AG09319 (cell line): ENCODE data around the gene HPSE.

ENCODE experiments used
- DNase-seq: peaks from one replicate; pipeline ENCODE4 v3.0.0-alpha.2; 2010; ENCODE audit warnings: low read depth; ENCODE audit errors: extremely low read depth
- TF ChIP-seq, protein P1 (sequence below): IDR thresholded peaks from 2 replicates; pipeline ENCODE4 v1.5.1; 2011; ENCODE audit warnings: low read depth, mild to moderate bottlenecking, inconsistent platforms, low read length, moderate library complexity

HPSE gene

GRCh38 chr4:83317671-83318070 lies 17.0 kb downstream of the HPSE start:
- DNase-seq = no peak
- TF ChIP-seq, protein P1, sequence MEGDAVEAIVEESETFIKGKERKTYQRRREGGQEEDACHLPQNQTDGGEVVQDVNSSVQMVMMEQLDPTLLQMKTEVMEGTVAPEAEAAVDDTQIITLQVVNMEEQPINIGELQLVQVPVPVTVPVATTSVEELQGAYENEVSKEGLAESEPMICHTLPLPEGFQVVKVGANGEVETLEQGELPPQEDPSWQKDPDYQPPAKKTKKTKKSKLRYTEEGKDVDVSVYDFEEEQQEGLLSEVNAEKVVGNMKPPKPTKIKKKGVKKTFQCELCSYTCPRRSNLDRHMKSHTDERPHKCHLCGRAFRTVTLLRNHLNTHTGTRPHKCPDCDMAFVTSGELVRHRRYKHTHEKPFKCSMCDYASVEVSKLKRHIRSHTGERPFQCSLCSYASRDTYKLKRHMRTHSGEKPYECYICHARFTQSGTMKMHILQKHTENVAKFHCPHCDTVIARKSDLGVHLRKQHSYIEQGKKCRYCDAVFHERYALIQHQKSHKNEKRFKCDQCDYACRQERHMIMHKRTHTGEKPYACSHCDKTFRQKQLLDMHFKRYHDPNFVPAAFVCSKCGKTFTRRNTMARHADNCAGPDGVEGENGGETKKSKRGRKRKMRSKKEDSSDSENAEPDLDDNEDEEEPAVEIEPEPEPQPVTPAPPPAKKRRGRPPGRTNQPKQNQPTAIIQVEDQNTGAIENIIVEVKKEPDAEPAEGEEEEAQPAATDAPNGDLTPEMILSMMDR = no peak

DNA sequence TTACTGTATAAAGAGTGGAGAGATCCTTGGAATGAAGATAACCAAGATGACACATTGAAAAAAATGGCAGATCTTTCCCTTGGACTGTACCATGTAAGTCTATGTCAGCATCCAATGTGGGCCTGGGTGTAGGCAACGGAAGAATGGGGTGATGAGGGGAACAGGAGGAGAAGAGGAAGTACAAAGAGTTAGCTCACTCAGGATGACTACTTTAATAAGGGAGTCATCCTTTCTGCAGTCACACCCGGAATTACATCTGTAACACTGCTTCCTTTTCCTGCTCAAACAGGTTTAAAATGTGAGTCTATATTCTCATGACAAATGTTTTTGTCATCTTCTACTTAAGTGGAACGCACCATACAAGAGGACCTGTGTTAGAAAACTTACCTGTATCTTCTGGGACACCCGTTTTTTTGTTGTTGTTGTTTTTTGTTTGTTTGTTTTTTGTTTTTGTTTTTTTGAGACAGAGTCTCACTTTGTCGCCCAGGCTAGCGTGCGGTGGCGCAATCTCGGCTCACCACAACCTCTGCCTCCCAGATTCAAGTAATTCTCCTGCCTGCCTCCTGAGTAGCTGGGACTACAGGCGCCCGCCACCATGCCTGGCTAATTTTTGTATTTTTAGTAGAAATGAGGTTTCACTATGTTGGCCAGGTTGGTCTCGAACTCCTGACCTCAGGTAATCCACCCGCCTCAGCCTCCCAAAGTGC lies 18.0 kb downstream of the HPSE start:
- TF ChIP-seq, protein P1 = no peak
- no peak for DNase-seq

DNA sequence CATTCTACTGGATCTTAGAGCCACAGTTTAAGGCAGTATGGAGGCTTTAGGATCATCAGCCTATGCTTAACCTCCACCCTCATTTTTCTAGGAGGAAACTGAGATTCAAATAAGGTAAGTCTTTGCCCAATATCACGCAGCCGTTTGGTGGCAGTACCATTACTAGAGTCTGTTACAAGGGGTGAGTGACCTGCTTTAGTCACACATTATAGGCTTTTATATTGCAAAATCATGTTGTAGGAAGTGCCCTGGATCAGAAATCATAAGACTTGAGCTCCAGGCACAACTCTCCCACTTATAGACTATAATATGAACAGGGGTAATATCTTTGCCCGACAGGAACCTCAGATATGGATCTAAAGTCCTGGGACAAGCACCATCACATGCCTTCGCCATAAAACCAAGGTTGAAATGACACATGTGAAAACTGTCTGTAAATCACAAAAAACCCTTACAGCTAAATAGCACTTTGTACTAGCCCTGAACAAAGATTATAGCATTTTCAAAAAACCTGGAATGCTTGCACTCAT lies 19.2 kb downstream of the HPSE start:
- TF ChIP-seq, protein P1 = no peak

DNA sequence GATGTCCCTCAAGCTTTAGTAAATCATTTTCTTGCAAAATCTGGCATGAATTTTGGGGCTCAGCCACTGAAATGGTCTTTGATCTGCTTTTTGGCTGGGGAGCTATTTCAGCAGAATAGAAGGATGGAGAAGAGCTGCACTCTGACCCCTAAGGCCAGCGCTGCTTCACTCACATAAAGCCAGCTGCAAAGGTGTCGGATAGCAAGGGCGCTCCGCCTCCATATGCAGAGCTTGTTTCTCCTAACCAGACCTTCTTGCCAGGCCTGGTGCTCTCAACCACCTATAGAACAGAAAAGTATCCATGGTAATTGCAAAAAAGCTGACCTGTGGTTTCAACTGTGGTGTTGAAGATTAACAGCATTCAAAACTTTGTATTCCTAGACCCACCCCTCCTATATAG lies 26.0 kb downstream of the HPSE start:
- TF ChIP-seq, protein P1 = no peak
- no peak for DNase-seq

More for the DNA sequence above, 19.2 kb downstream of the HPSE start:
- DNase-seq = no peak

DNA sequence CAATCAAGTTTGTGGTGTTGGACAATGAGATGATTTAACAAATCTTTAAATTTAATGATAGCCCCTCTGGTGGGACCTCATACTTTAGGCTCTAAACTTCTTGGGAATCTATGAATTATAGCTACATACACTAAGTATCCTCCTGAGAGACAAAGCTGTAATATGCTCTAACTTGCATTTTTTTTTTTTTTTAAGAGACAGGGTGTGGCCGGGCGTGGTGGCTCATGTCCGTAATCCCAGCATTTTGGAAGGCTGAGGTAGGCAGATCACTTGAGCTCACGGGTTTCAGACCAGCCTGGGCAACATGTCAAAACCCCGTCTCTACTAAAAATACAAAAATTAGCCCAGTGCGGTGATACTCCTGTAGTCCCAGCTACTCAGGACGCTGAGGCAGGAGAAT lies 26.7 kb downstream of the HPSE start:
- TF ChIP-seq, protein P1 = no peak

DNA sequence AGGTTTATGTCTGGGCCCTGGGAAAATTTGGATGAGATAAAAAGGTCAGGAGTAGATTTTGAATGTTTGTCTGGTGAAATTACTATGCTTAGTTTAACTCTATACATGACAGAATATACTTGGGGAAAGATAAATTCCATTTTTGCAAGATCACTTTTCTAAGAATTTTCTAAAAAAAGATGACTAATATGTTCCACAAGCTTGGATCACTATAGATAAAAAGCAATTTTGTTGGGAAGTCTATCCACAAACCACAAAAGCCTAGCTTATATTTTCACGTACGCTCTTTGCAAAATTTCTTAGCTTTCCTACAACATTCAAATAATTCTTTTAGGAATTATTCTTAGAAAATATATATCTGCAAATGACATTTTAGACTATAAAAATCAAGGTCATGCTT lies 29.5 kb downstream of the HPSE start:
- TF ChIP-seq, protein P1 = no peak
- DNase-seq = no peak

More for the DNA sequence above, 26.7 kb downstream of the HPSE start:
- no peak for DNase-seq

- DNase-seq = no peak
- TF ChIP-seq, protein P1 = no peak
Measured at GRCh38 chr4:83297548-83298260, 36.9 kb downstream of the HPSE start.
